Measurements from ENCODE around the gene FLNA.

FLNA gene

DNA sequence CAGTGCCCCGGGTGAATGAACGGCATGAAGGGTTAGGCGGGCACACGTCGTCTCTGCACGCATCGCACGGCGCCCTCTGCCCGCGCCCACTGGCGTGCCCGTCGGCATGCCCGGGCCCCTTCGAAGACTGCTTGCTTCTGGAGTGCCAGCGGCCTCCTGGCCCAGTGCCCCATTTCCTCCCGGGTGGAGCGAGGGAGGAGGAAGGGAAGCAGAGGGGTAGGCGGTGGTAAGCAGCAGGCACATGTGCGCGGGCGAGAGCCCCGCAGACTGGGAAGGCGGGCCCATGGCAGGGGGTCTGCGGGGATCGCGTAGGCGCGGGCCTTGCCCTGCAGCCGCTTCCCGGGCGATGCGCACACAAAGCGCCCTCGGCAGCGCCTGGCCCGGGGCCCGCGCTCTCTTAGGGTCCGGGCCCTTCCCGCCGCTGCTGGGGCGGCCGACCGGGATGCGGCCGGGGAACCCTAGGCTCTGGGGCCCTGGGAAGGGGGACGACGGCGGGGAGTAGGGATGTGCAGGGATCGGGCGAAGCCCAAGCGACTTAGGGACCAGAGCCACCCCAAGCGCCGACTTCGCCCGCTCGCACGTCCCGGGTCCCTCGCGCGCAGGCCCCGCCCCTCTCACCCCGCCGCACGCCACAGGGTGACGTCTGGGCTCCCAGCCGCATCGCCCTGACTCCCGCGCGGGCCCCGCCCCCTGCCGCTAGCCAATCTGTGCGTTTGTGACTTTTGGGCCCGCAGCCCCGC is 3.8 kb upstream of the FLNA start:
- DNase-seq (ENCODE audit: low spot score) = peak; percentile 52

DNA sequence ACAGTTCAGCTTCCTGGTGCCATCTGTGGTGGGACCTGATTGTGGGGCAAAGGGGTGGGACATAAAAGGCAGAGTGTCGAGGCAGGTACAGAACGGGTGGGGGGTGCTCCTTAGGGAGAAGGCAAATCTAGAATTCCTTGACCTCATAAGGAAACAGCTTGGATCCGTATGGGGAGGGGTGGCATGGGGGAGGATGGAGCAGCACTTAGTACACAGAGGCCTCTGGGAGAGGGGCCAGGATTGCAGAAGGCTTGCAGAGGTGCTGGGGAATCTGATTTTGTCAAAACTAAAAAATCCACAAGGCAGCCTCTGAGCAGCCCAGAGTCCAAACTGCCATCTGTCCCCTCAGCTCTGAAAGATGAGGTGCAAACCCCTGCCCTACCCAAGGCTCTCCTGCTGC is 2.3 kb upstream of the FLNA start:
- no peak for DNase-seq (ENCODE audit: low spot score)

DNA sequence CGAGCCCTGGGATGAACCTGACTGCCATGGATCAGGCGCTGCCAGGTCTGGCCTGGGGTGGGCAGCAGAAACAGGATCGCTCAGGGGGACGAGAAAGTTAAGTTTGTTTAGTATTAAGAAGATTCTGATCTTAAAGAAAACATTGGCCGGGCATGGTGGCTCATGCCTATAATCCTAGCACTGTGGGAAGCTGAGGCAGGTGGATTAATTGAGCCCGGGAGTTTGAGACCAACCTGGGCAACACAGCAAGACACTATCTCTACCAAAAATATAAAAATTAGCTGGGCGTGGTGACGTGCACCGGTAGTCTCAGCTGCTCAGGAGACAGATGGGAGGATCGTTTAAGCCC is 696 bp upstream of the FLNA start:
- no peak for DNase-seq (ENCODE audit: low spot score)

DNA sequence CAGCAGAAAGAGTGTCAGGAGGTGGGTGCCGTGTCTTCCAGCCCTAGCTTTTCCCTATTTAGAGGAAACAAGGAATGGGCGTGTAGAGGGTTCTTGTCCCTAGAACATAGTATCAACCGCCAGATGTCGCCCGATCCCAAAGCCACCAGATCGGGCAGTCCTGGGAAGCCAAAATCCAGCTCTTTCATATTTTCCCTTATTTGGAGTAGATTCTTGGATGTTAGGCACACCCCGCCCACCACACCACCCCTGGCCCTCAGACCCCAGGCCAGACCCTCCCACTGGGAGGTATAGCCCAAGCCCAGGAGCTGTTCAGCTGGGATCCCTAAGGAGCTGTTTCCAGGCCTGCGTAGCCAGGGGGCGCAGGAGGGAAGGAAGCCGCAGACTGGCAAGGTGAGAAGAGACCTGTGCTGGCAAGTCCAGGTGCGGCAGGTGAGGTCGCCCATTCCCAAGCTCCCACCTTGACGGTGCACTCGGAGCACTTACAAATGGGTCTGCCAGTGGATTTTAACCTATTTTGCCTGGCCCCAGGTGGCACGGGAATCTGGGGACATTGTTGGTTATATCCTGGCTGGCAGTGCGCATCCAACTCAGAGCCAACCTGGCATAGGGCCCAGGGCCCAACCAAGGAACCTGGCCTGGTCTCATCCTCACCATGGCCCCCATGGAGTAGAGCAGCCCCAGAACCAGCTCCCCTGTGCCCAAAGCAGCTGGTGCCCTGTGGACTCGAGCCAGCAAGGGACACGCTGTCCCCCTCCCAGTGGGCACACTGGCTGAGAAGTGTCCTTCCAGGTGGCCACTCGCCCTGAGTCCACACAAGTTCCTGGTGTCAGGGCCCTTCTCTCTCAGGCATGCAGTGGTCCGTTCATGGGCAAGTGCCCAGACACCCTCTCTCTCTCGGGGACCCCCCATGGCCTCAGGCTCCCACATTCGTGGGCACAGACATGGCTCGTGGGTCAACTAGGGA is 811 bp downstream of the FLNA start:
- peak; percentile 85 for DNase-seq (ENCODE audit: low spot score)

DNA sequence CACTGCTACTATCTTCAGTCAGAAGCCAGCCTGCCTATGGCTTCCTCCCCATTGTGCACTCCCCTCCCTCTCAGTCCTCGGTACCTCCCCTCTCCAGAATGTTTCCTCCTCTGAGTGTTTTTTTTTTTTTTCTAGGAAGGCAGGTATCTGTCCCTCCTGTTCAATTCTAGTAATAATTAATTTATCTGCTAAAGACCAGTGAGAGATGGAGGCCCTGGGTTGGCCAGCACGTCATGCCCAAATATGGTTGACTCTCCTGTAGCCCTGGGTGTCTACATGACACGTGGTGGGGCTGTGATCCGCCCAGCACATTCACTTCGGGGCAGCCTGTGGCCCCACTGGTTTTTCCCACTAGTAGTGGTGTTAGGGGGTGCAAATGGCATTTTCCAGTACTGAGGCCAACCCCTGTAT is 1.8 kb downstream of the FLNA start:
- peak; percentile 93 for DNase-seq (ENCODE audit: low spot score)

DNA sequence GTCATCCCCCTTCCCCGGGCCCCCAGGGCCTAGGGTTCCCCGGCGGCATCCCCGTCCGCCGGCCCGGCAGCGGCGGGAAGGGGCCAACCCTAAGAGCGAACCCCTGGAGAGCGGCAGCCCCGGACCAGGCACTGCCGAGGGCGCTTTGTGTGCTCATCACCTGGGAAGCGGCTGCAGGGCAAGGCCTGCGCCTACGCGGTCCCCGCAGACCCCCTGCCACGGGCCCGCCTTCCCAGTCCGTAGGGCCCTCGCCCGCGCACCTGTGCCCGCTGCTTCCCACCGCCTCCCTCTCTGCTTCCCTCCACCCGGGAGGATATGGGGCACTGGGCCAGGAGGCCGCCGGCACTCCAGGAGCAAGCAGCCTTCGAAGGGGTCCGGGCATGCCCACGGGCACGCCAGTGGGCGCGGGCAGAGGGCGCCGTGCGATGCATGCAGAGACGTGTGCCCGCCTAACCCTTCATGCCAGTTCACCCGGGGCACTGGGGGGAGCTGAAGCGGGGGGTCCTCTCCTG is 2.6 kb downstream of the FLNA start:
- DNase-seq (ENCODE audit: low spot score) = peak; percentile 30

DNA sequence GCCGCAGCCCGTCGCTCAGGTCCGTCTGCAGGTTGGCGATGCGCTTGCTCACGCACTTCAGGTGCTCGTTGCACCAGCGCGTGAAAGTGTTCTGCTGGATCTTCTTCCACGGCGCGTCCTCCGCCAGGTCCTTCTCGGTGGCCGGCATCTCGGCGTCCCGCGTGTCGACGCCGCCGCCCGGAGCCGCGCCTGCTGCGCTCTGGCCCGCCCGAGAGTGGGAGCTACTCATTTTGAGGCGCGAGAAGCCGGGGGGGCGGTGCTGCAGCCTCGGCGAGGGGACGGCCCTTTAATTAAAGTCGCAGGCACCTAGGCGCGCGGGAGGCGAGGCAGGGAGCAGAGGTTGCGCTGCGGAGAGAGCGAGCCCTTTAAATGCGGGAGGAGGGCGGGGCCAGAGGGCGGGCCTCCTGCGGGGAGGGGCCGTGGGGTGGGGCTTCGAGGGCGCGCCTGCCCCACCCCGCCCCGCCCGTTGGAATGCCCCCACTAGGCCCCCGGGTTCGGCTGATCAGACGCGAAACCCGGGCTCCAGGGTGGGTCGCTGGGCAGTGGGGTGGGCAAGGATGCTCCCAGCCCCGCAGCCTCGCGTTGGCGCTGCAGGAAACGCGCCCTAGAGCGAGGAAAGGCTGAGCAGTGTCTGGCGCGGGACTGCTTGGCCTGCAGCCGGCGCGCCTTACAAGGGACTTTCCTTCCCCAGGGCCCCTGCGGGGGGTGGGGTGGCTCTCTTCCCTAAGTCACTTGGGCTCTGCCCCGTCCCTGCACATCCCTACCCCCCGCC is 3.2 kb downstream of the FLNA start:
- peak; percentile 94 for DNase-seq (ENCODE audit: low spot score)

DNA sequence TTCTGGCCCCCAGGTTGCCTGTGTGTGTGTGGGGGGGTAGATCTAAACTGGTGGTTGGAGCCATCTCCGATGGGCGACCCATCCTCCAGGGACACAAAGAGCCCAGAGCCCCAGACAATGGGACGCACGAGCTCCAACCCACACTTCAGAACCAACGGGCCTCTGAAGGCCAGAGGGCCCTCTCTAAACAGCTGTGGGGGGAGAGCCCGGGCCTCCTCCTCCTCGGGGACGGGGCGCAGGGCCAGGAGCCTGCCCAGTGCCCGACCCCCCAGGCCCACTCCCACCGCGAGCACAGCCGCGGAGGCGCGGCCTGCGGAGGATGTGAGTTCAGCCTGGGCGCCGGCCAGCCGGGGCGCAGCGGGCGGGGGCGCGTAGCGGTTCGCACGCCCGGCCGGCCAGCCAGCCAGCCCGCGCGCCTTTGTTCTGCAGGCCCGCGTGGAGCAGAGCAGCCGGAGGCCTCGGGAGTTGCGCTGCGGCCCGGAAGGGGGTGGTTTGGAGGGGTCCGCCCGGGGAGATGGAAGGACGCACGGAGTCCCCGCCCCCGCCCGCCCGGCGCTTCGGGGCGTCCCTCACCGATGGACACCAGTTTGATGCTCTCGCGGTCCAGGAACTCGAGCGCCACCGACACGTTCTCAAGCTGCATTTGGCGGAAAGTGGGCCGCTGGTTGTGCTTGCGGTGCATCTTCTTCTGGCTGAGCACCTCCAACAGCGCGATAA is 4.0 kb downstream of the FLNA start:
- no peak for DNase-seq (ENCODE audit: low spot score)

DNA sequence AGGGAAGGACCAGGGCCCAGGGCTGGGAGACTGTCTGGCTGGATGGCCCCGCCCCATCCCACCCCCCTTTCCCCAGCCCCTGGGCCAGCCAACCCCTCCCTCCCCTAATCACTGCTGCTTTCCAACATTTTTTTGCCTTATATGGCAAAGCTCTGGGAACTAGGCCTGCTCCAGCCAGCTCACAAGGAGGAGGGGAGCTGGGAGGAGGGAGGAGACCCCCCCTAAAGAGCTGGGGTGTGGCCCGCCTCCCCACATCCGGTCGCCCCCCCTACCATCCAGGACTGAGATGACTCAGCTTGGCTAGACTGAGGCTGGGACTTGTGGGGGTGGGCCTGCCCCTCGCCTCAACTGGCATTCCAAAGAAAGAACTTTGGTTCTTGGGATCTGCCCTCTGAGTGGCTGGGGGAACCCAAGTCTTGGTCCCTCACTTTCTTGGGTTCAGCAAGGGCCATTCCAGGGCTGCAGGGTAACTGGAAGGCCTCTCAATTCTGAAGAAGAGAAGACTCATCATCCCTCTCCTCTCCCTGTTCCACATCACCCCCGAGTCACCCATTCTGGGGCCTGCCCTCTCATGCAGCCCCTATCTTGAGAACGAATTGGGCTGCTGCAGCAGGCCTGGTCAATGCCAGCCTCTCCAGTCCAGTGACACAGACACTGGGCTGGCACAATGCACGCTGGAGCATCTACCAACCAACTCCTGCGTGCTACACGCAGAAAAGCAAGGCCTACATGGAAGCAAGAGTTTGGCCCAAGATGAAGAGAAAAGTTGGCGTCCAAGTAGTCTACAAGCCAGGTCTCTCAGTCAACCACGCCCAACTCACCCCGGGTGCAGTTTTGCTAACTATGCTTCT is 4.8 kb downstream of the FLNA start:
- peak; percentile 93 for DNase-seq (ENCODE audit: low spot score)

DNA sequence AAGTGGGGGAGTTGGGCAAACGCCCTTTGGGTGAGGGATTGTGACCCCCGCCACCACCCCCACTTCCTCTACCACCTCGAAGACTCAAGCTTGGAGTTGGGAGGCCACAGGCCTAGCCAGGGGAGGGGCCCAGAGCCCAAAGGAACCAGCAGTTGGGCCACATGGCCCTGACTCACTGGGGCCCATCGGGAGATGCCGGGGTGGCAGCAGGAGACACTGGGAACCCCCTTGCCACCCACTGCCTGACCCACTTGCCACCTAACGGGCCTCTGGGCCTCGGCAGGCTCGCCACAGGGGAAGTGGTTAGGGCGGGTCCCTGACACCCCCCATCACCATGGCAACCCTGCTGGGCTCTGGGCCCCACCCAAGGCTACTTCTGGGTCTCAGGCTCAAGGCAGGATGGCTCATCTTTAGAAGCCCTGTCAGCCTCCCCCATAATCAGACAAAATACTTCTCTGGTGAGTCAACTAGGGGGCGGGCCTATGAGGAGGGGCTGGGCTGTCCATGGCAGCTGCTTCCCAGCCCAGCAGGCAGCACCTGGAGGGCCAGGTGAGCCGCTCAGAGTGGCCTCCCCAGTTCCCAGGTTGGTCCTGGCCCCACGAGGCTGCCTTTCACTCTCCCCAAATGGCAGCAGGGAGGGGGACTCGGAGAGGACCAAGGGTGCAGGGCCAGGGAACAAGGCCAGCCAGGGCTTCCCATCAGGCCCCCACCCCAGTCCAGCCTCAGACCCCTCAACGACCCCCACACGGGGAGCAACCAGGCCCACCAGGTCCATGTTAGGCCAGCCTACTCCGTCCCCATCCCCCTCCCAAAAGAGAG is 5.6 kb downstream of the FLNA start:
- DNase-seq (ENCODE audit: low spot score) = peak; percentile 95

DNA sequence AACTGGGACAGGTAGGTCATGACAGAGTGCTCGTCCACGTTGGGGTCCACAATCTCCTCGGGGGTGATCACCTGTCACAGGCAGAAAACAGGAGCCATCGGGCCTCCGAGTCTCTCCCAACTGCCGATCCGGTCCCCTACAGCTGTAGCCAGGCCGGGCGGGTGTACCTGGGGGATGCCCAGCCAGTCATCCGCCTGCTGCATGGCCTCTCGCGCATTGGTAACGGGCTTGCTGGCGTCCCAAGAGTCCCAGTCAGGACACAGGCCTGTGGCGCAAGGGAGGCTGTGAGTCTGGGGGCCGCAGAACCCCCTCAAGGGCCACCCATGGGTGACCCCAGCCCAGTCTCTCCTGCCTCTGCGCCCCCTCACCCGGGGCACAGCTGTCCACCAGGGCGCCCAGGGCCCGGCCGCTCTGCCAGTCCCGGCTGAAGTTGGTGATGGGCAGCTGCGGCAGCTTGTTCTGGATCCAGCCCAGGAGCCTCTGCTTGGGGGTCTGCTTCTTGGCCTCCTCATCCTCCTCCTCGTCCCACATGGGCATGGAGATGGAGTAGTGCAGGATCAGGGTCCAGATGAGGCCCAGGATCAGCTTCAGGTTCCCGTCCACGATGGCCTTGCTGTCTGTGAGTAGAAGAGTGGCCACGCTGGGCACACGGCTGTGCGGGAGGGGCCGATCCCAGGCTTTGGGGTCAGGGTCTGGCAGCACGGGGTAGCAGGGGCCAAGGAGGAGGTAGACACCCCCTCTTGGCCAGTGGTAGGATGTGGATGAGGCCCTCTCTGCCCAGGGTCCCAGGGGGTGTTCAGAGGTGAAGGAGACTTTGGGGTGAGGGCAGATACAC is 6.7 kb downstream of the FLNA start:
- no peak for DNase-seq (ENCODE audit: low spot score)

DNA sequence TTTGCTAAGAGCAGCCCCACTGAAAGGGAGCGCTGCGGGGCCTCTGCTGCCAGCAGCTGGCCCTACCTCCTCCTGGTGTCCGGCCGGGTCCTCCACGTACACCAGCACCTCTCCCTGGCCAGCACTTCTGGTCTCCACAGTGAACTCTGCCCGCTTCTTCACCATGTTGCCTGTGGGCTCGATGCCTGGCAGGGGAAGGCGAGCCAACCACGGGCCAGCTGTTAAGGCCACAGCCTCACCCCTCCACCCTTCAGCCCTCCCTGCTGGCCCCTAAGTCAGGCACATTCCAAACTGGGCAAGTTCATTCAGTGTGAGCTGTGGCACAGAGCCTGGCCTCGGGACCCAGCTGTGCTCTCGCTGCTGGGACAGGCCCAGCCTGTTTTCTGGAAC is 7.8 kb downstream of the FLNA start:
- no peak for DNase-seq (ENCODE audit: low spot score)

DNA sequence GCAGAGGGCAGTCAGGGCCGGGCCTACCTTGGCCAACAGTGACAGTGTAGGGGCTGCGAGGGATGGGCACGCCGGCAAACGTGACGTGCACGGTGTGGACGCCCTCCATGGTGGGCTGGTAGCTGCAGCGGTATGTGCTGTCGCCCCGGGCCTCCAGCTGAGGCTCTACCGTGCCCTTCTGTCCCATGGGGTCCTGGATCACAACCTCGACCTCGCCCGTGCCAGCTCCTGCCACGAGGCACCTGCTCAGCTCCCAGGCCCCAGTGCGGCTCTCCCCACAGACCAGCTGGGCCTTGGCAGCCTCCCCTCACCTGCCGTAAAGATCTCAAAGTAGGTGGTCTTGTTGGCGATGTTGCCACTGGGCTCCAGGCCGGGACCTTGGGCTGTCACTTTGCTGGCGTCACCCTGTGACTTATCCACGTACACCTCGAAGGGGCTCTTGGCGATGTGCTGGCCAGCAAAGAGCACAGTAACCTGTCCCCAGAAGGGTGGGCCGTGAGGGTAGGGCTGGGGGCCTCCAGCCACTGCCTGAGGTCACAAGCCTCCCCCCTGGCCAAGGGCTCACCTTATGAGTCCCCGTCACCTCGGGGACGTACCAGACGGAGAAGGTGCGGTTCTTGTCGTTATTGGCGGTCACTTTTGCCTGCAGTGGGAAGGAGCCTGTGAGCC is 8.3 kb downstream of the FLNA start:
- DNase-seq (ENCODE audit: low spot score) = no peak

DNA sequence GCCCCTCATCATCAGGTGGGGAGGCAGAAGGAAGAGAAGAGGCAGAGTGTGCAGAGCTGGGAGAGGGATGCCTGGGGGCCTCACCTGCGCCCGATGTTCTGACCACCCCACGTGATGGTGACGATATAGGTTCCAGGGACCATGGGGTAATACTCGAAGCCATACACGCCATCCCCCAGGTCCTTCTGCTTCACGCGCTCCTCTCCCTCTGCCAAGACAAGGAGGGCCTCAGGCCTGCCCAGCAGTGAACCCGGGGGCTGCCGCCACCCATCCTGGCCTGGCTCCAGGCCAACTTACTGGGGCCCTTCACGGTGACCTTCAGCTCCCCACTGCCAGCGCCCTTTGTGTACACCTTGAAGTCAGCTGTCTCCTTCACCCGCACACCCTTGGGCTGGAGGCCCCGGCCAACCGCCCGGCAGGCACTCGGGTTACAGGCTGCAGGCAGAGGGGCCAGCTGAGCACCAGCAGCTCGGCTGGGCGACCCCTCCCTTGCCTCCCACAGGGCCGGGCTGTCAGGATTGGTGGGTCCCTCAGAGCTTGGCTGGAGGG is 9.3 kb downstream of the FLNA start:
- DNase-seq (ENCODE audit: low spot score) = no peak

DNA sequence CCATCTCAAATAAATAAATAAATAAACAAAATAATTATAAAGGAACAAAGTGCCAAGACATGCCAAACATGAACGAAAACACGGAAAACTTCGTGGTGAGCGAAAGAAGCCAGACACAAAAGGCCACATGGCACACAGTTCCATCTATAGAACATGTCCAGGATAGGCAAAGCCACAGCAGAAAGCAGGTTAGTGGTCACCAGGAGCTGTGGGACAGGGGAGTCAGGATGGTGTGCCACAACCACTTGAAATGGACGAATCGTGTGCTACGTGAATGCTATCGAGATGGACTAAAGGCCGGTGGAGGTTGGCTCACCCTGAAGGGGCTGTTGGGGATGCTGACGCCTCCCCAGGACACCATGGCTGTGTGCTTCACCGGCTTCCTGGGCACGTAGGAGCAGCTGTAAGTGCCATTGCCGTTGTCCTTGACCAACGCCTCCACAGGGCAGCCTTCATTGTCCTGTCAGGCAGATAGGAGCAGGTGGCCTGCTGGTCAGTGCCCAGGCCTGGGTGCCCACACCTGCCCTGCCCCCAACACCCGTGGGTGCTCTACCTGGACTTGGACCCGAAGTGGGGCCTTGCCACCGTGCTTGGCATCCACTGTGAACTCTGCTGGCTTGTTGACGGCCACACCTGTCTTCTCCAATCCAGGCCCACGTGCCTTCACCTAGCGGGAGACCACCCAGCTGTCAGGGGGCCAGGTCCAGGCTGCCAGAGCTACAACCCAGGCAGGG is 10.6 kb downstream of the FLNA start:
- DNase-seq (ENCODE audit: low spot score) = no peak

DNA sequence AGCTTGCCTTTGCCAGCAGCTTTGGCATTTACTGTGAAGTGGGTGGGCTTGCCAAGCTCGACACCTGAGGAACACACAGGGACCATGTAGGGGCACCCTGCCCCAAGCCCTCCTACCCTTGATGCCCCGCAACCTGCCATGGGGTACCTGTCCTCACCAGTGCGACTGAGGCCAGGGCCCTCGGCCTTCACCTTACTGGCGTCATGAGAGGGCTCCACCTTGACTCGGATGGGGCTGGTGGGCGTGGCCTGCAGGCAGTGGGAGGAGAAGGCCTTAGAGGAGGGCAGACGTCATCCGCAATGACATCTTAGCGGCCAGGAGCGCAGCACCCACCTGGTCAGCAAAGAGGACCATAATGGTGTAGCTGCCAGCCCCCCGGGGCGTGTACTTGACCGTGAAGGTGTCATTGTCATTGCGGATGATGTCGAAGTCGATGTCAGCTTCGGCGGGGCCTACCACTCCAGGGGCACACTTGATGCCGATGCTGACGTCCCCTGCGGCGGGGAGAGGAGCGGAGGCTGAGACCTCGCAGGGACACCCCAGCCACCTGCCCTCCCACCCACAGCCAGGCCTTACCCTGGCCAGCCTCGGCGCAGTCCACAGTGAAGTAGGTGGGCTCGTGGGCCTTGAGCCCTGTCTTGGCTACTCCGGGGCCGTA is 12.2 kb downstream of the FLNA start:
- DNase-seq (ENCODE audit: low spot score) = no peak
